Inflammatory macrophage treated with lipopolysaccharide for 1 hour (primary cell): Measurements from ENCODE around the gene SPINK9.

ENCODE experiments used
- DNase-seq, 2 donors: peaks; one replicate each; pipeline ENCODE4 v3.0.0-alpha.2; 2020 to 2022

SPINK9 gene

DNA sequence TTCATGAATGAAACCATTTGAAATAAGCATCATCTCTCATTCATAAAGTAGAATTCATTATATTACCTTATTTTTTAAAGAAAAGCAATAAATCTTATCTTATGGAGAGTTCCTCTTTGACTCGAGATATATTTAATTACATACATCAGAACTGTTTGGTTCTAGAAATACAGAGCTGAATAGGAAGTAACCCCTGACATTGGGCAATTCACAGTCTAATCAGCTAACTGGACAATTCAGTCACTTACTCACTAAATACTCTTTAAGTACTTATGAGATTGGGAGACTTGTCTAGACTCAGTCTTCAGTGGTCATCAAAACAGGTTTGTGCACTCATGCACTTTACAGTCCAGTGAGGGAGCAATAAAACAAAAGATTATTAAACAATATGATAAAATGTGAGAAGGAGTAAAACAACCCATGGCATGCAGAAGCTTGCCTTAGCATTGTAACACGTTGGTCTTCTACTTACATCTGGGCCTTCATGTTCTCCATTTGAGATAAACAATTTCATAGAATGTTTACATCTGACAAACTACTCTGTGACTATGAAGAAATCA is 36.9 kb downstream of the SPINK9 start:
- peak; percentile 39 to 64 for DNase-seq

DNA sequence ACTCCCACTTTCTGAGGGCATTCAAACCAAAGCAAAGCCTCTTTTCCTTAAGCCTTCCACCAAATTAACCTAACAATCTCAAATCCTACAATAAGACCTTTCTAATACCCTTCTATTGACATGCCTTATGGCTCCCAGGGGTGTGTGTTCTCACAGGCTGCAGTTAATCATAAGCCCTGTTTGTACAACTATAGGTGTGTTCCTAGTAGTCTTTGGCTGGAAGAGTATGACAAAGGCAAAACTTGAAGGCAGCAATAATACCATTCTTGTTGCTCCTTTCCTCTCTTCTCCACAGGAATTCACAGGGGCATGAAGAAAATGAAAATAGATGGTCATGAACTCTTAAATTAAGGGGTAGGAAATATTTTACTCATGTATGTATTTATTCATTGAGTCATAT is 37.5 kb downstream of the SPINK9 start:
- DNase-seq = no peak

DNA sequence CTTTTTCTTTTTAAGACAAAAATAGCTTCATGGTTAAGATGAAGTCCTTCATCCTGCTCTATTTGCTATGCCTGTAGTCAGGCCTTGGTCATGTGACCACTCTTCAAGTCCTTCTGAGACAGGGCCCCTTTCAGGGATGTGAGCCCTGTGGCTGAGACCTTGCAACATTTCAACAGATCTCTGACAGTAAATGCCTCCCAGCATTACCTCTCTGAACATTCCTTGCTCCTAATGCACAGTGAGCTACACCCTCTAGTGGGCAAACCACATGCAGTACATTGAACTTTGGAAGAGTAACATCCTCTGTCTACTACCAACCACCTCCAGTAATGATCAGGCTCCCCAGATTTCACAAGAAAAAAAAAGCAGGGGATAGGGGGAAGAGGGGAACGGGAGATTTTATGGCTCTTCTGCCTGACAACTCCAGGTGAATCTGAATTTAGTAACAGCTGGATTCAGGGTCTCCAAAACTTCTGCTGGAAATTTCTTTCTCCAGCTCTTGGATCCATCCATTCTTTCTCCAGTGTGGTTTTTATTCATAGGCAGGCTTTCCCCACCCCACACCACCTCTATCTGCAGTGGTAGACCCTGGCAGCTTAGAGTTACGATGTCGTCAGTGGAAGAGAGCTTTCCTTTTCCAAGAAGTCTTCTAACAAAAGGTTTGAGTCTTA is 39.5 kb downstream of the SPINK9 start:
- peak; percentile 55 to 62 for DNase-seq

DNA sequence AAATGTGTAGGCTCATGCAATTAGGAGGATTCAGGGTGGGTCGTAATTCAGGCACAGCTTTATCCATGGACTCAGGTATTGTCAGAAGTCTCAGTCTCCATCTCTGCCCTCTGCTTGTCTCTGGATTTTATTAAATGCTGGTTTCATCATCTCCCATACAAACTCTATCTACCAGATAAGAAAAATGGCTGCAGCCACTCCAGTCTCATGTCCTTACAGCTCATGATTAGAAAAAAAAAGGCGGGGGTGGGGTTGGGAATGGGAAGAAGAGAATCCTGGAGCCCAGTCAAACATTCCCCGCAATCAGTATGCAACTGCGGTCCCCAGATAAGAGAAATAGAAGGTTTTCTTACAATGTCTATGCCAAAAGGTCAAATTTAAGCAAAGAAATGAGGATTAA is 40.8 kb downstream of the SPINK9 start:
- DNase-seq = no peak

DNA sequence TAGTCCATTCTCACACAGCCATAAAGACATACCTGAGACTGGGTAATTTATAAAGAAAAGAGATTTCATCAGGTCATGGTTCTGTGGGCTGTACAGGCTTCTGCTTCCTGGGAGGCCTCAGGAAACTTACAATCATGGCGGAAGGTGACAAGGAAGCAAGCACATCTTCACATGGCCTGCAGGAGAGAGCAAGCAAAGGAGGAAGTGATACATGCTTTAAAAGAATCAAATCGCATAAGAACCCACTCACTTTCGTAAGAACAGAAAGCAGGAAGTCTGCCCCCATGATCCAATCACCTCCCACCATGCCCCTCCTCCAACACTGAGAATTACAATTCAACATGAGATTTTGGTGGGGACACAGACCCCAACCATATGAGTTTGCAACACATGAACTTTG is 43.3 kb downstream of the SPINK9 start:
- no peak for DNase-seq

DNA sequence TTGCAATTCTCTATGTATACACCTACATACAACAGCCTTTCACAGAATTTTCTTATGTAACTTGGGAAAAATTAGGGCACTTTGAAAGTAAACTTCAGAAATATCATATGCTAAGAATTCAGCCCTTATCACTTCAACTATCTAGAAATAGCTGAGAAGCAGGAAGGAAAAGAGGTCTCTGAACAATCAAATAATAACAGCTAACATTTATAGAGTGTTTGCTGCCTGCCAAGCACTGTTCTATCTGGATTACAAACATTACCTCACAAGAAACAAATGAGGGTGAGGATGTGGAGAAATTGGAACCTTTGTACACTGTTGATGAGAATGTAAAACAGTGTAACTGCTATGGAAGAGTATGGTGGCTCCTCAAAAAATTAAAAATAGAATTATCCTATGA is 44.0 kb downstream of the SPINK9 start:
- DNase-seq = no peak

DNA sequence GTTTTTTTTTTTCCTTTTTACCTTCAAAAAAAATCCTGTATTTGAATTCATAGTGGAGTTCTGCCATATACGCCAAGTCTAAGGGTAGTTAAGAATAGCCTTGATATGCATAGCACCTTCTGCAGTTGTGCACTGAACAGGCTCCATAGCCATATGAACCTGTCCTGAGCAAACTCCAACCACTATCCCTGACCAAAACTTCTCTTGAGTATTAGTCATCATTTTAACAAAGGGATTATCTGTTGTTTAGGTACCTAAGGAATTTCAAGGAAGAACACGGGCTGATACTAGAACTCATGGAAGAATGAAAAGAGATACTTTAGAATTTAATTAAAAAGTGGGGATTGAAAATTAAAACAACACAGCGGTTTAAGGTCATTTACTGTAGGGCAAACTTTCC is 46.5 kb downstream of the SPINK9 start:
- no peak for DNase-seq

DNA sequence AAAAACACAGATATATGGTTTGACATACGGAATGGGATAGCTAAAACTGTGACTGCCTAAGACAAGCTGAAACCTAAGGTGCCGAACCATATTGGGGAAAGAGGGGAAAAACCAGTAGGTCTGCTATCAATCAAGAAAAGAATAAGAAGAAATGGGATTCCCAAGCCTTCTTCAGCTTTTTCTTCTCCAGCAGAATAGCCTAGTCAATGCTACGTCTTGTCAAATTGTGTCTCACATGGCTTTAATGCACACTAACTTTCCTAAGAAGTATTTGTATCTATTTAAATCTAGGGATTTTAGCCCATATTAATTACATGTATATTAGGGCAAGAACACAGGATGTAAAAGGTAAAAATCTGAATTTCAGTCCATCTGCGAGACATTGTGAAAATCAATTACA is 47.6 kb downstream of the SPINK9 start:
- no peak for DNase-seq

DNA sequence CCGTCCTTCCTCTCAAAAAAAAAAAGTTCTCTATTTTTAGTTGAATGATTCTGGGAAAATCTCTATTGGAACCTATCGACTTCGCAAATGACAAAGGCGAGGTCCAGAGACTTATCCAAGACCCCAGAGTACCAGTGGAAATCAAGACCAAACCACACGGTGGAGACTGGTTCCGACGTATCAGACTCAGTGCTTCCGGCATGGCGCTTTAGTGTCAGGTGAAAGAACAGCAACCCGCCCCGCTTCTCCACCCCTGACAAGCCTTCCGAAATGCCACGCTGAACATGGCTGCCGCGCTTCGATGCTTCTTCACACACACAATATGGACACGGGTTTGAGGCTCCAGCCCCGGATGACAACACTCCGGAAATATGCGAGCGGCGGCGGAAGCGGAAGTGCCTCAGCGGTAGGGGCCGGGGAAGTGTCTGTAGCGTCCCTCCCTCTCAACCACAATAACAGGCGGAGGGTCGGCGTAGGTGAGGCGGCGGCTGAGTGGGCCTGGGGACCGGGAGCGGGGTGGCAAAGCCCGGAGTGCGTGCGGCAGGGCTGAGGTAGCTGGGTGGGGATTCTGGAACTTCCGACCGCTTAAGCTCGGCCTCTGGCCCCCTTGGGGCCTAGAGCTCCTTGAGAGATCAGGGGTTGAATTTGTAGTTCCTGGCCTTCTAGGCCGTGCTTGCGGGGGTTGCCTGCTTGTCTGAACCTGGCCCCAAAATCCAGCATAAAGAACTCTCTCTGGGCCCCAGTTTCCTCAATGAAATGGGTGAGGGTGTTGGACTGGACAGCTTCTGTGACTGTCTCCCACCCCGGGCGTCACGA is 48.4 kb downstream of the SPINK9 start, which contains the start of gene FBXO38:
TSS of gene FBXO38 (plus strand) at position 395 of the 816 bp plus-strand sequence. CDS start 10,819 bp downstream, outside the sequence.
- DNase-seq = peak; percentile 97

DNA sequence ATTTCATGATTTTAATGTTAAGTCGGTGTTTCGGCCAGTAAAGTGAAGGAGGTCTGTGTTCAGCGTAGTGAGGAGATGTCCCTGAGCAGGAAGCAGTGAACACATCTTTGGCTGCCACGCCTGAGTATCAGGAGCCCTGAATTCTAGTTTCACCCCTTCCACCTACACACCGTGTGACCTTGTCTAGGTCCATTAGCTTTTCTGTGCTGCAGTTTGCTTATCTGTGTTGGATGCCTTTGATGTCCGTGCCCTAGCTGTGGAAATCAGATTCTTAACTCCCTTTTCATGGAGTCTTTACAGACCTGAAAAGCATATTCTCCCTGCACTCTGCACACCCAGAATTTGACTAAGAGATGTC is 49.0 kb downstream of the SPINK9 start:
- peak; percentile 37 to 46 for DNase-seq

DNA sequence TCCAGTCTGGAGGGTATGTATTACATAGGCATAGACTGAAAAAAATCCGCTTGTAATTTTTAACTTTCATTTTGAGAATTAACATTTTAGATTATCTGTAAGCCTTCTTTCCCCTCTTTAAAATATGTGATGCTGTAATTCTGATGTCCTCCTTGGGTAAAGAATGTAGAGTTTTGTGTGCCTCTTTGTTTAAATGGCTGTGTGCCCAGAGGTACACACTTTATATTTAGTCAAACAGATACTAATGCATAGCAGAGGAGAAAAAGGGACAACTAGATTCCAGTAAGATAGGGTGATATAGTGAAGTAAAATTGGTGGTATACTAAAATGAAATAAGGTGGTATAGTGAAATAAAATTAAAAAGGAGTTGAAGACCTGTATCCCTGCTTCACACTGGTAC is 49.7 kb downstream of the SPINK9 start:
- no peak for DNase-seq

DNA sequence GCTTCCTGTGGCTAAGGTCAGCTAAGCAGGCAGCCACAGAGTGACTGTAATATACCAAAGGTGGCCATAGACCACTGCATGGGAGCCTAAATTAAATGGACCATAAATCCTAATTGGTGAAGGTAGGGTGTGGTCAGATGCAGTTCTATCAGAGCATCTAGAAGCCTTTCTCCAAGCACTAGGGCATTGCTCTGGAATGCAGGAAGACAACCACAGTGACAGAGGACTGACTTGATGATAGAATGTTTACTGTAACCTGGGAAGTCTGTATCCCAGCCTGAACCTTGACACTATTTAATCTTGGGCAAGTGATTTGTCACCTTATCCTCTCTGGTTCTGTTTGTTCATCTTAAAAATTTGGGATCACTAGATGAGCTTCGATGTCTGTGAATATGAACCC is 50.7 kb downstream of the SPINK9 start:
- no peak for DNase-seq

DNA sequence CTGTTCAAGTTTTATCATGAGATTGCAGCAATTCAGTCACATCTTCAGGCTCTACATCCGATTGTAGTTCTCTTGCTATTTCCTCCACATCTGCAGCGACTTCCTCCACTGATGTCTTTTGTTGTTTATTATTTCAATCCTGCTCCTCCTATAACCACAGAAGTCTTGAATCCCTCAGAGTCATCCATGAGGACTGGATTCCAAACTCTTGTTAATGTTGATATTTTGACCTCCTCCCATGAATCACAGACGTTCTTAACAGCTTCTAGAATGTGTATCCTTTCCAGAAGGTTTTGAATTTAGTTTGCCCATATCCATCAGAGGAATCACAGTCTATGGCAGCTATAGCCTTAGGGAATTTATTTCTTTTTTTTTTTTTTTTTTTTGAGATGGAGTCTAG is 52.0 kb downstream of the SPINK9 start:
- DNase-seq = no peak

DNA sequence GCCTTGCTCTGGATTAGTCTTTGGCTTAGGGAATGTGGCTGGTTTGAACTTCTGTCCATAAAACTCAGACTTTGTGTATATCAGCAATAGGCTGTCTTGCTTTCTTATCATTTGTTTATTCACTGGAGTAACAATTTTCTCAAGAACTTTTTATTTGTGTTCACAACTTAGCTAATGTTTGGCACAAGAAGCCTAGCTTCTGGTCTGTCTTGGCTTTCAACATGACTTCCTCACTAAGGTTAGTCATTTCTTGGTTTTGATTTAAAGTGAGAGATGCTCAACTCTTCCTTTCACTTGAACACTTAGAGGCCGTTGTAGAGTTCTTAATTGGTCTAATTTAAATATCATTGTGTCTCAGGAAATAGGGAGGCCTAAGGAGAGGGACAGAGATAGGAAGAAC is 53.3 kb downstream of the SPINK9 start:
- DNase-seq = no peak
